ENCODE measurements around the gene CNTN1.

DNA sequence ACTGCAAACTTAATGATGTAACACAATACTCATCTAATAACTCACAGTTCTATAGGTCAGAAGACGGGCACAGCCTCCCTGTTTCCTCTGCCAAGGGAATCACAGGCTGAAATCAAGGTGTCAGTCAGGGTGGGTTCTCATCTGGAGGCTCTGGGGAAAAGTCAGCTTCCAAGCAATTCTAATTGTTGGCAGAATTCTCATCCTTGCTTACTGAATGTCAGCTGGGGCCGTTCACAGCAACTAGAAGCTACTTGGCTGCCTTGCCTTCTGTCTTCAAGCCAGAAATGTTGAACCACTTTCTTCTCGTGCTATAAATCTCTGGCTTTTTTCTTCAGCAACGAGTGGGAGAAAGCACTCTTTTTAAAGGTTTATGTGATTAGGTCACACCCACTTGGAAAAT is 415.8 kb downstream of the CNTN1 start:
- TF ChIP-seq, protein P1, sequence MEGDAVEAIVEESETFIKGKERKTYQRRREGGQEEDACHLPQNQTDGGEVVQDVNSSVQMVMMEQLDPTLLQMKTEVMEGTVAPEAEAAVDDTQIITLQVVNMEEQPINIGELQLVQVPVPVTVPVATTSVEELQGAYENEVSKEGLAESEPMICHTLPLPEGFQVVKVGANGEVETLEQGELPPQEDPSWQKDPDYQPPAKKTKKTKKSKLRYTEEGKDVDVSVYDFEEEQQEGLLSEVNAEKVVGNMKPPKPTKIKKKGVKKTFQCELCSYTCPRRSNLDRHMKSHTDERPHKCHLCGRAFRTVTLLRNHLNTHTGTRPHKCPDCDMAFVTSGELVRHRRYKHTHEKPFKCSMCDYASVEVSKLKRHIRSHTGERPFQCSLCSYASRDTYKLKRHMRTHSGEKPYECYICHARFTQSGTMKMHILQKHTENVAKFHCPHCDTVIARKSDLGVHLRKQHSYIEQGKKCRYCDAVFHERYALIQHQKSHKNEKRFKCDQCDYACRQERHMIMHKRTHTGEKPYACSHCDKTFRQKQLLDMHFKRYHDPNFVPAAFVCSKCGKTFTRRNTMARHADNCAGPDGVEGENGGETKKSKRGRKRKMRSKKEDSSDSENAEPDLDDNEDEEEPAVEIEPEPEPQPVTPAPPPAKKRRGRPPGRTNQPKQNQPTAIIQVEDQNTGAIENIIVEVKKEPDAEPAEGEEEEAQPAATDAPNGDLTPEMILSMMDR (IDR thresholded peaks at IDR 0.05): no peak
- TF ChIP-seq POLR2A (IDR thresholded peaks at IDR 0.05): no peak

Data from lower leg skin (tissue), 3 donors.